ENCODE results near the gene TRIM14.
"Not testable (repeated sequence)": the region's sequence is repeated elsewhere in the genome, so short reads cannot be mapped to it uniquely, and the experiment has no call there.

The TRIM14 gene

GRCh38 chr9:98080326-98080725, 38.7 kb downstream of the TRIM14 start:
- no peak for DNase-seq

GRCh38 chr9:98078895-98079294, 40.1 kb downstream of the TRIM14 start:
- DNase-seq: no peak

GRCh38 chr9:98076514-98076890, 42.5 kb downstream of the TRIM14 start:
- not testable (repeated sequence) for DNase-seq

GRCh38 chr9:98075332-98075805, 43.7 kb downstream of the TRIM14 start:
- DNase-seq: no peak

GRCh38 chr9:98074115-98074990, 44.7 kb downstream of the TRIM14 start:
- DNase-seq: peak; percentile 74

- no peak for DNase-seq
Measured at GRCh38 chr9:98071737-98072136, 47.3 kb downstream of the TRIM14 start.

GRCh38 chr9:98070704-98071103, 48.3 kb downstream of the TRIM14 start:
- no peak for DNase-seq

- no peak for DNase-seq
Measured at GRCh38 chr9:98069551-98069950, 49.5 kb downstream of the TRIM14 start.

GRCh38 chr9:98067184-98067583, 51.8 kb downstream of the TRIM14 start:
- DNase-seq: no peak

- no peak for DNase-seq
Measured at GRCh38 chr9:98066235-98066634, 52.8 kb downstream of the TRIM14 start.

GRCh38 chr9:98064623-98065392, 54.2 kb downstream of the TRIM14 start:
- no peak for DNase-seq

GRCh38 chr9:98062161-98062560, 56.9 kb downstream of the TRIM14 start:
- no peak for DNase-seq

- DNase-seq: no peak
Measured at GRCh38 chr9:98057138-98057799, 61.8 kb downstream of the TRIM14 start.

- DNase-seq: peak; percentile 96
Measured at GRCh38 chr9:98056269-98057137, 62.5 kb downstream of the TRIM14 start, which contains the start of gene NANS. NANS (plus strand) TSS chr9:98056732; CDS start chr9:98056809, 77 bp downstream.

- no peak for DNase-seq
Measured at GRCh38 chr9:98054376-98054951, 64.6 kb downstream of the TRIM14 start.

- no peak for DNase-seq
Measured at GRCh38 chr9:98050351-98050750, 68.7 kb downstream of the TRIM14 start.

GRCh38 chr9:98049288-98050072, 69.5 kb downstream of the TRIM14 start:
- DNase-seq: no peak

GRCh38 chr9:98047002-98047401, 72.0 kb downstream of the TRIM14 start:
- no peak for DNase-seq

- no peak for DNase-seq
Measured at GRCh38 chr9:98046180-98046543, 72.9 kb downstream of the TRIM14 start.

- no peak for DNase-seq
Measured at GRCh38 chr9:98045234-98046179, 73.5 kb downstream of the TRIM14 start.
